Activated CD8-positive, alpha-beta memory T cell treated with anti-CD3 and anti-CD28 coated beads, Interleukin-2, amount 50 U/mL, for 4 hours (primary cell): ENCODE data around the gene MYRF.

ENCODE experiments used
- DNase-seq: peaks from one replicate; pipeline ENCODE4 v3.0.0-alpha.2; 2020

MYRF gene

DNA sequence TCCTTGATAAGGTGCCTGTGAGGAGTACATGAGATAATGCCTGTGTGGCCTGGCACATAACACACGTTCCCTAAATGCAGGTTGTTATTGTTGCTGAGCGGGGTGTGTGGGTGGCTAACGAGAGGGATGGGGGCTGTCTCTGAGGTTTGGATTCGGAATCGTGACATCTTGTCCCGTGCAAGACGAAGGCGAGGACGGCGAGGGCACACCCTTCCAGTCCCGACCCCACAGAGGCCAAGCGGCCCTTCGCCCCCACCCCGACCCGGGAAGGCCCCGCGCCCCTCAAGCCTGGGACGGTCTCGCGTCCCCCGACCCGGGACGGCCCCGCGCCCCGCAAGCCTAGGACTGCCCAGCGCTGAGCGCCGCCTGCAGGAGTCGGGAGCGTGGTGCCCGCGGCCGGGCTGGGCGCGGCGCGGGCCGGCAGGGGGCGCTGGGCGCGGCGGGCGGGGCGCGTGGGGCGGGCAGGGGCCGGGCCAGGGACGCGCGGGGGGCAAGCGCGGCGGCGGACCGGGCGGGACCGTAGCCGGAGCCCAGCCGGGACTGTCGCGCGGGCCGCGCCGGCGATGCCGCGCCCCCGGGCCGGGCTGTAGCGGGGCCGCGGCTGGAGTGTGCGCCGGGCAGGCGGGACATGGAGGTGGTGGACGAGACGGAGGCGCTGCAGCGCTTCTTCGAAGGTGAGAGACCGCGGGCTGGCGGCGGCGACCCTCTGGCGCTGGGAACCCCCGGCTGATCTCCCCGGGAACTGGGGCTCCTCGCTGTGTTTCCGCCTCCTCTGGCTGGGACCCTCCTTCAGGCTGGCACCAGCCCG, at the start of gene MYRF:
Gene MYRF (plus strand): TSS at position 520 of the 808 bp plus-strand sequence. CDS start 109 bp downstream, at position 629.
- peak; percentile 64 for DNase-seq

DNA sequence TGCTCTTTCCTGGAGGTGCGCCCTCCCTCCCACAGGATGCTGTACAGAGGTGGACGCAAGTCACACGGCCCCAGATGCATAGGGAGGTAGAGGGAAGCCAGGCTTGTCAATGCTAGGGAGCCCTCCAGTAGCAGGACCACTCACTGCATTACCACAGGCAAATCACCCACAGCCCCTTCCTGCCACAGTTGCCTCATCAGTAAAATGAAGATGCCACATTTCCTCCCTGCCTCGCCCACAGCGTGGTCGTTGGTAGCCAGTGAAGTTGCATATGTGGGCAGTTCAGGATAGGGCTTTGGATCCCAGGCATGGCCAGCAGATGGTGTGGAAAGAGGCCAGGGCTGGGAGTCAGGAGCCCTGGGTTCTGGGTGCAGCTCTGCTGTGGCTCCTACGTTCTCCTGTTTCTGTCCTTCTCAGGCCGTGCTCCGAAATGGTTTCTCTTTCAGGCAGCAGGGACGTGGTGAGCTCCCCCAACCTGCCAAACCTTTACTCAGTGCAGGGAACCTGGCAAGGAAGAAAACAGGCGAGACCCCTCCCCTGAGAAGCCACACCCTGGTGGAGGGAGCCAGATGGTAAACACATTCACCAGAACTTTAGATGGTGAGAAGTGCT, 49.6 kb upstream of the MYRF start:
- no peak for DNase-seq

DNA sequence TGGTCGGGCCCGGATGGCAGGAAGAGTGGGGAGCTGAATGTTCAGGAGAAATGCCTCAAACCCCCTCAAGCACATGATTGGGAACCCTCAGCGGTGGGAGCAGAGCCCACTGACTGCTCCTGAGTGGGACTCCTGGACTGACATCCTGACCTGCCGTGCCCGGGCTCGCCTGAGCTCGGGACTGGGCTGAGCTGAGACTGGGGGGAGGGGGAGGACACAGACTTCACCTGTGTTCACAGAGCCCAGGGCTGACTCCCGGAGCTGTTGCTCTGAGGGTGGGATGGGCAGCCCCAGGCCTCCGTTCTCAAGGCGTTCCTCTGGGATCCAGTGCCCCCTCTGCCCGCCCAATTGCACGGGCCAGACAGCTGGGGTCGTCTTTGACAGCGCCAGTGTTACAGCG, 47.6 kb upstream of the MYRF start:
- DNase-seq, result no peak

DNA sequence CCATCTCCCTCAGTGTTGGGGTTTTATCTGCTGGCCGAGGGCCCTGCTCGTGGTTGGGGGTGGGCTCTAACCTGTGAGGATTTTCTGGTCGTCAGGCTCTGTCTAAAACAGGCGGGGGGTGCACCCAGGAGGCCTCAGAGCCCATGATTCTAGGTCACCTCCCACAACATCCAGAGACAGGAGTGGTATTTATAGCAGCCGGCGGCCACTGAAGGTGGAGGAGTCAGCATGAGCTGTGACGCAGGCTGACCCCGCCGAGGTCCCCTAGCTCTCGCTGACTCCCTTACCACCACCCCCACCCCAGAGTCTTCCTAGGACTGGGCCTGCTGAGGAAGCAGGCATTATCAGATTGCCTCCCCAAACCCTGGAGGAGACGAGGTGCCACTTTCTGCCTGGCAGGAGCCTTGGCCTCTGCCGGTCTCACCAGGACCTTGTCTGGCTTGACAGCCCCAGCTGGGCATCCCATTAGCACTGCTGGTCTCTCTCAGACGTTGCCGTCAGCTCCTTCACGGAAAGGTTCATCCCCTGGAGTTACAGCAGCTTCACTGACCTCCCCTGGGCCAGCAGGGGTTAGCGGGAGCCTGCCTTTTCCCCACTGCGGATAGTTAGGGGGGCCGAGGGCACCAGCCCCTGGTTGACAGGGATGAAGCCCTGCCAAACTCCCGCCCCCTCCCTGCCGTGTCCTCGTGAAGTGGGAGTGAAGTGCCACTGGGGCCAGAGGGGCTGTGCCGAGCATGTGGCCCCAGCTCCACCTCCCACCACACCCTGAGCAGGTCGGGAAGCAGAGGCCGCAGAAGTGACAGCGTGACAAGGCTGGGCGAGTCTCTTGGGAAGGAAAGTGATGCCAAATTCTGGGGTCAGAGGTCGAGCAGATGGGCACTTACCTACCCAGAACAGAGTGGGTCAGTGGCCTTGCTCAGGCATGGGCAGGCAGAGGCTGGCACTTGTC, 45.7 kb upstream of the MYRF start:
- DNase-seq, result no peak

DNA sequence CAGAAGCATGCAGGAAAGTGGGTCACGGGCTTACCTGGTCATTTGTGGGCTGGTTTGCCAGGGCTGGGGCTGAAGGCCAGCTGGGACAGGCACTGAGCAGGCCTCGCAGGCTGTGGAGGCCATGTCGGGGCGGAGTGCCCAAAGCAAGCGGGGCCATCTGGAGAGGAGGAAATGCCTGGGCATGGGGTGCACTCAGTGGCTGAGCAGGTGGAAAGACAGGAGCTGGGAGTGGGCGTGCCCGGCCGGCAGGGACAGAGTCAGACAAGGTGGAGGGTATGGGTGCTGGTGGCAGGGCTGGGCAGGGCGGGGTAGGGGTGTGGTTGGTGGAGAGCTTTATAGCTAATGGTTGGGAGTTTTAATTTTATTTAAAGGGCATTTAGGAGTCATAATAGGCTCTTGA, 44.9 kb upstream of the MYRF start:
- DNase-seq, result no peak

DNA sequence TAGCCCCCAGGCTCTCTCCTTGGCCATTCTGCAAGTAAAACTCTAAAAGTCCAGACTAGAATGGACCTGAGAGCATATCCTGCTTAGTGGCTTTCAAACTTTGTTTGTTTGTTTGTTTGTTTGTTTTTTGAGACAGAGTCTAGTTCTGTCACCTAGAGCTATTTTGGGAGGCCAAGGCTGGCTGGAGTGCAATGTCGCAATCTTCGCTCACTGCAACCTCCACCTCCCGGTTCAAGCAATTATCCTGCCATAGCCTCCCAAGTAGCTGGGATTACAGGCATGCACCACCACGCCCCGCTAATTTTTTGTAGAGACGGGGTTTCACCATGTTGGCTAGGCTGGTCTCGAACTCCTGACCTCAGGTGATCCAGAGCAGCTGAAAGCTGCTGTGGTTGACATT, 43.3 kb upstream of the MYRF start:
- no peak for DNase-seq

DNA sequence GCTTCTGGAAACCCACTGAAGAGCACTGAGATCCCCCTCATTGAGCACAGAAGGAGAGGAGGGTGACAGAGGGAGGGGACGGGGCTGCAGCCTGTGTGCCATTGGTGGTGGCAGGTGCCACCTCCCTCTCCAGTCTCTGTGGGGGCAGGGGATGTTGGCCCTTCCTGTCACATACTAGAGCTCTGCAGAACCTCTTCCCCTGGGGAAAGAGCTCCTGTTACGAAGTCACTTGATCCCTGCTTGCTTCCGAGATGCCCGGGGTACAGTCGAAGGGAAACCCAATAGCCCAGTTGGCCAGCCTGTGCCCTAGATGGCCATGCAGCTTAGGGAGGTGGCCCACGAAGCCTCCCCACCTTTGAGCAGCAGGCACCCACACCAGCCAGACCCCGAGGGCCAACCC, 42.9 kb upstream of the MYRF start:
- DNase-seq, result no peak

DNA sequence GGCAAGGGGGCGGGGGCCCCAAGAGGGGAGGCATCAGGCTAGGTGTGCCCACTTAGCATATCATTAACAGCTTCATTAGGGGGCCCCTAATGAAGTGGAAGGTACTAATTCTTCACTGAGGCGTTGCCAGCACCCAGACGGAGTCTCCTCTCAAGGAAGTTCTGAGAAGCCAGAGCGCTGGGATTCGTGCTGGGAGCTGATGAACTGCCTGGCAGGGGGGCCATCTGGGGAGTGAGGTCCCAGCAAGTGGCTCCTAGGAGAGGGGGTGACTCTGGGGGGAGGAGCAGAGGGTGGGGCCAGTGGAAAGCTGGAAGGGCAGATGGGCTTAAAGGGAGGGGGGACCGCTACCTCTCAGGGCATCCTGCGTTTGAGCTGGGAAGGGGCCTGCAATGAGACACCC, 42.4 kb upstream of the MYRF start:
- DNase-seq, result no peak

DNA sequence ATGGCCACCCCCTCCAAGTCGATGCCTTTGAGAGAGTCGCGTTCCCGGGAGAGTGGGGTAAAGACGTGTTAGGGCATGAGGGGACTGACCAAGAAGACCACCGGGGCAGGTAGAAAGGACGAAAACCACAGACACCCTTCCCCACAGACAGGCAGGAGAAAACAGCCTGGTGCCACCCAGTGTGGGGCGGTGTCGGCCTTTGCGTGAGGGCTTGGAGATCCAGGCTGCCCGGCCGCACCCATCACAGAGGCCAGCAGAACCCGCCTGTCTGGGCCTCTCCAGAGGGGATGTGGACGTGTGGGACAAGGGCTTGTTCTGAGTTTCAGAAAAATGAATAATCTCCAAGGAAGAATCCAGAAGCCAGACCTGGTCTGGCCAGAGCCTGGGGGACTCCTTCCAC, 41.4 kb upstream of the MYRF start:
- no peak for DNase-seq

DNA sequence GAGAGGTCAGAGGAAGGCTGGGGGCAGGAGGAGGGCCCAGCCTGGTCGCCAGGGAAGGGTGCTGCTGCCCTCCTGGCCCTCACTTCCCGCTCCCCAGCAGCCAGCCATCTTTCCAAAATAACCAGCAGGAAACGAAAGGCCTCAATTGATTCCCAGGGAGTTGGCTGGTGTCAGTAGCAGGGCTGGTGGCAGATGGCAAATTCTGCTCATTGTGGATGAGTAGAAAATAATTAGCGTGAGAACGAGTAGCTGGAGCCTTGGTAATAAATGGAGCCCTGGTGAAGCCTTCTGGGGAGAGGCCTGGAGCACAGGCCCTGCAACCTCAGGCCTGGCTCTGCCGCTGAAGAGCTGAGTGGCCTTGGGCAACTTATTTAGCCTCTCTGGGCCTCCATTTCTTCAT, 40.9 kb upstream of the MYRF start:
- DNase-seq, result no peak

DNA sequence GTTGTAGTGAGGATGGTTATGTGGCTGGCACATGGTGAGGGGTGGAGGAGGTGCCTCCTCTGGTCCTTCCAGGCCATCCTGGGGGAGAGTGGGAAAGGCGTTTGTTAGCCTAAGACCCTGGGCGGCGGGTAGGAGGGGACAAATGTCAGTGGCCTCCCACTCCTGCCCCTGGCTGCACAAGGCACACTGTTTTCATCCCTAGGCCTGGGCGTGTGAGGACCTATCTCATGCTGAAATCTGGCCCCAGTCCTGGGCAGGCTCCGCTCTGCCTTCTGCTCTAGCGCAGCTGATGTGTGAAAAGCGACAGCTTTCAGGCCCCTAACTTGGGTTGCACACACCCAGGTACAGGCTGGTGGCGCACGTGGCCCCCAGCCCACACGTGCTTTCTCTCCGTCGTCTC, 40.1 kb upstream of the MYRF start:
- DNase-seq, result no peak

DNA sequence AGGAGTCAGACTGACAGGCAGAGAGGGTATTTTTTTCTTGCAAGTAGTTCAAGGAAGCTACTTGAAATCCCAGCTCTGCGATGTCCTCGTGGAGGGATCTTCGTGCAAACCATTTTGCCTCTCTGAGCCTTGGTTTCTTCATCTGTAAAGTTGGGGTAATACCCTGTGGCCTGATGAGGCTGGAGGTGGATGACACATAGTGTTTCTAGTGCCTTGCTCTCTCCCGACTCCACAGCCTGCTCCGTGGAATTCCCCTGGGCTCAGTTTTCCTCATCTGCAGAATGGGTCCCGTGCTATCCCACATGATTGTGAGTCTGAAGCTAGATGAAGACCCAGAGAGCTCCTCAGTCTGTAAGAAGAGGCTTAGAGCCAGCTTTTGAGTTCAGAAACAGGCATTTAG, 39.6 kb upstream of the MYRF start:
- DNase-seq, result no peak

DNA sequence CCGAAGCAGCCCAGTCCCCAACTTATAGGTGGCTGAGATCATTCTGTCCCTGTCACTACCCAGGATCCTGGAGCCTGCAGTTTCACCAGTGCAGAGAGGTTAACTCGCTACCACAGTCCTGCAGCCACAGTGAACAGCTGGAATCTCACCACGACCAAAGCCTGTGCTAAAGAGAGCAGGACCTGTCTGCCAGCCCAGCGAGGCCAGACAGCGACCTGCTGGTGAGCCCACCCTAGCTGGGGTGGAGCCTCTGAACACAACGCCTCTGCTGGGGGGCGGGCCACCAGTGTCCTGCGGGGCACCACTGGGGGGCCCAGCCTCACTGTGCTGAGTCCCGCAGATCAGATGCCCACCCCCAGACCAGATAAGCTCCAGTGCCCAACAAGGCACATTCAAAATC, 39.0 kb upstream of the MYRF start:
- DNase-seq, result no peak

DNA sequence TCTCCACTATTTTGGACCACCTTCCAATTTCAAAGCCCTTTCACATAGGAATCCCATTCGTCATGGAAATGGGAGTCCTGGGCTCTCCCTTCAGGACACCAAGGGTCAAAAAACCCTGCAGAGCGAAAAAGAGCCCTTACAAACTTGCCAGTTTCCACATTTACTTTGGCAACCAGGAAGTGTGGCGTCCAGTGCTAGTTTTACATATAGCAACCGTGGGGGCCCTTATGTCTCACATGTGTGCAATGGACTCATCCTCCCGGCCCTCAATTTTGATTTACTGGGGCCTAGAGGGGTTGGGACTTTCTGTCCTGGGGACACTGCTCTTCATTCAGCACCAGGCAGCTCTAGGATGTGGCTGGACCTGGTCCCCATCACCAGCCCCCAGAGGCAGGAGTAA, 38.5 kb upstream of the MYRF start:
- DNase-seq, result no peak

DNA sequence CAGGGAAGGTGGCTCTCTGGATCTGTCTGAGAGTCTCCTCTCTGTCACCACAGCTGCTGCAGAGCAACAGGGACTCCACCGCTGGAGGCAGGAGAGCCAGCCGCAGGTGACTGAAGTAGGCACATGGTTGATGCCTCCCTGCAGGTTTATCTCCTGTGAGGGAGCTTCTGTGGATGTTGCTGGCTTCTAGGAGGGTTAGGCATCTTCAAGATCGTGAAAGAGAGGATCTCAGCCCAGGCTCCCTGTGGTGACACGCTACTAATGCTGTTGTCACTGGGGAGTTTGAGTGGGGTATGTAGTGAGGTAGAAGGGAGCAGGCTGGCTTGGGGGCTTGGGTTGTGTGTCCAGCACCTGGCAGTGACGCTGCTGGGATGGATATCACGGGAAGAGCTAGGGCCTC, 38.1 kb upstream of the MYRF start:
- no peak for DNase-seq

DNA sequence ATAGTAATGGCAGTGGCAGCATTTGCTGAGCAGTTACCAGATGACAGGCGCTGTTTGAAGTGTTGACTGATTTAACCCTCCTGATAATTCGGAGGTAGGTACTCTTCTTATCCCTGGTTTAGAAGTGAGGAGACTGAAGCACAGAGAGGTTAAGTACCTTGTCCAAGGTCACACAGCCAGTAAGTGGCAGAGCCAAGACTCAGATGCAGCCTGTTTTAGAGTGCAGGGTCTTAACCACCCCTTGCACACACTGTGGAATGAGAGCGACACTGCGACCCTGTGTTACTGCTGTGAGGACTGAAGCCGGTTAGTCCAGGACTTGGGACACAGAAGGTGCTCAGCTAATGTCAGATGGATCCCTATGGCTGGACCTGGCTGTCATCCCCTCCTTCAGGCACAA, 37.5 kb upstream of the MYRF start:
- DNase-seq, result no peak

DNA sequence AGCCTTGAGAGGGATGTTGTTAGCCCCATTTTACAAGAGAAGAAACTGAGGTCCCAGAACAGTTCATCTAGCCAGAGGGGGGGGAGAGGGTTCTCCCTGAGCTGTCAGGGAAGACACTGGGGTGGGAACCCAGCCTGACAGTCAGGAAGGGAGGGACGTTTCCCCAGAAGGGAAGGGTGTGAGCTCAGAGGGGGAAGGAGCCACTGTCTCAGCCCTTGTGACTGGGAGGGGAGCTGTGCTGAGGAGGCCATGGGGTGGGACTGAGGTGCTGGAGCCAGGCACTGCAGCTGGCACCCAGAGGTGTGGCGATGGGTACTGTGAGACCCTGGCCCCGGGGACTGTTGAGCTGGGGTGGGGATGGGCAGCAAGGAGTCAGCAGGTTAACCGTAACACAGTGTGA, 36.6 kb upstream of the MYRF start:
- DNase-seq, result no peak

DNA sequence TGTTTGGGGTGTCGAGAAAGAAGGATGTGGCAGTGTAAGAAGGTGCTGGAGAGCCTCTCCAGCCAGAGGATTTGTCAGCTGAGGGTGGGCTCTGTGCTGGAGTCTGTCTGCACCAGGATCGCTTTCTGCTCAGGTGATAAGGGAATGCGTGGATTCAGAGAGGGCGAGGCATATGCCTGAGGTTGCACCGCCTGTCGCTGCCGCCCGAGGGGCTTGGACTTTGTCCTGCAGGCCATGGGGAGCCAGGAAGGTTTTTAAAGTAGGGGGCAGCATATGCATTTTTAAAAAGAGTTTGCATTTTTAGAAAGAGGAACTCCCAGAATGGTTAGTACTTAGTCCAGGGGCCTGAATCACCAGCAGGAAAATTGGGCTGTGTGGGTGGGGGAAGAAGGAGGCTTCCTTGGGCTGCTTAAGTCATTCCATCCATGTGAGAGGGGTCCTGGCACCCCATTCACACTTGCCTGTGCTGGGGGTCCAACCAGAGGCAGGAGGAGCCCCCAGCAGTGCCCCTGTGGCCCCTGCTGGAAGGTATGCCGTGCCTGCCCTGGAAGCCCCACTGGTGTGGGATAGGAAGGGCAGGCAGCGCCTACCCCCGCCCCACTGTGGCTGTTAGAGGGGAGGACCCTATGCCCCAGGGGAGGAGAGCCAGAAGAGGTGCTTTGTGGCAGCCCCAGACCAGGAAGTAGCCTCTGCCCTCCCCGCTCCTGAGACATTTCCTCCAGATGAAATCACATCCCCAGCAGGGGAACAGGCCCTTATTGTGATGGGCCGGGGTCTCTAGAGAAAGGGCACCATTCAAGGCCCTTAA, 35.8 kb upstream of the MYRF start:
- no peak for DNase-seq

DNA sequence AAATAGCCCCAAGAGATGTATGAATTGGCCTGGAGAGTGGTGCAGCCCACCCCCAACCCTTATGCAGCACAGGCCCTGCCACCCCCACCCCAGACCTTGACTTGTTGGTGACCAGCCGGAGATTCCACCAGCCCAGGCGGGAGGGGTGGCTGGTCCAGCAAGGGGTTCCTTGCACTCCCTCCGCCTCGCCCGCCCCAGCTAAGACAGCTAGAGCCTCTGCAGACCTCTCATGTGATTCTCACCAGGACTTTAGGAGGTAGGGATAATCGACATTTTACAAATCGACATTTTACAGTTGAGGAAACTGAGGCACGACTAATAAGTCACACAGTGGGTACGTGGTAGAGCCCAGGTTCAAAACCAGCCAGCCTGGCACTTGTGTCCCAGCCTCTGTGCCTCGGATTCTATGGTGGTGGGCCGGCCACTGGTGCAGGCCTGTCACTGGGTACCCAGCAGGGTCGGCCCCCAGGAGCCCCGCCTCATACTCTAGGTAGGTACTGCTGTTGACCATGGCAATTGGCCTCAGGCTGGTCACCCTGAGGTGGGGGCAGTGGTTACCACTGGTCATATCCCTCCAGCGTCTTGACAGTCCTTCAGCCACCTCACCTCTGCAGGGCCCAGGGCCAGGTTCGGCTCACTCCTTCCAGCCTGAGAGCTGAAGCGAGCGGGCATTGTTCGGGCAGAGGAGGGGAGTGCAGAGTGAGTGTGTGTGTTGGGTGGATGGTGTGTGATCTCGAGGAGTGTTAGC, 35.0 kb upstream of the MYRF start:
- DNase-seq, result no peak

DNA sequence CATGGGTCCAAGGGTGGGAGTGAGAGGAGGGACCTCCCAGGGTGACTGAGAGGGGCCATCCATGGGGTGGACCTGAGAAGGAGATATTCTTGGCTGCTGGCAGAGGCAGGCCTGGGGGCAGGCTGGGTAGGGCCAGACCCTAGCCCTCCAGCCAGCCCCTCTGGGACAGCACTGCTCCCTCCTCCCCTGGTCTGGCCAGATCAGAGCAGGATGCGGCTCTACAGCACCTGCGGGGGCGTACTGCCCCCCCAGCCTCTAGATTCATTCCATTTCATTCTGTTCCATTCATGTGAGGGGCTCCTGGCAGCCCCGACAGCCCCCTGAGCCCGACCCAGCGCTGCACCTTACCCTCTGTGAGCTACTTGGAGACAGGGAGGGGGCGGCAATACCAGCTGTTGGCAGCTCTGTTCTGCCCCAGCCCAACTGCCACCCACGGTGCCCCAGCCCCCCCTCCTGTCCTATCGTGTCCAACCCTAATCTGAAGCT, 34.3 kb upstream of the MYRF start:
- DNase-seq, result no peak

DNA sequence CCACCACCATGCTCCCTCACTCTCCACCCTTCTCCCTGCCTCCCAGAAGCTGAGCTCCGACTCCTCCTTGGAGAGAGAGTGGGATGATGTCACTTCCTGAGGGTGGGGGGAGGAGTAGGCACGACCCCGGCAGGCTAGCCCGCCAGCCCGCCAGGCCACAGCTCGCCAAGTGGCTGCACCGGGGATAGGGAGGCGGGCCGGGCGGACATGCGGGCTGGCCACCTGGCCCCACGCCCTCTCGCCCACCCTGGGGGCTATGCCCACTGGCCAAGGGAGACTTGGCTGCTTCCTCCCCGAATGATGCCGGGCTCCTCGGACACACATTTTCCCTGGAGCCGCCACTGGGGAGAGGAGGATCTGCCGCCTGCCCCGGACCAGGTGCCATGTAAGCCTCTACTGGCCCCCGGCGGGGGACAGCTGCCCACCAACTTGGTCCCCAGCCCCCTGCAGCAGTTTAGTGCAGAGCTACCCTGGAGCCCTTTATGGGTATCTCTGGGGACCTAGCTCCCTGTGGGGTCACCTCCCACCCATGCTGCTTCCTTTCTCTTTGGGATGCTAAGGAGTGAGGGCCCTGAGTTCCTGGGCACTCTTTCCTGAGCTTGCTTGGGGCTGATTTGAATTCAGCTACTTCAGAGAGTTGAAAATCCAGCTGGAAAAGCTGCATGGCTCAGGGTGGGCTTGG, 33.7 kb upstream of the MYRF start:
- DNase-seq, result no peak
